Stomach (tissue), 4 donors: ENCODE data around the gene BMP5.

Experiments used
- CTCF ChIP-seq, 7 experiments: fragments of 450-650 bp in 4 of 7; fragments of 200-600 bp in 3 of 7; sonication (generic) in 3 of 7; IDR thresholded peaks; one replicate each; pipeline ENCODE4 v1.5.1; 2016 to 2019; ENCODE audit warnings: antibody characterized with exemption in 7 of 7, control low read depth in 2 of 7, mild to moderate bottlenecking in 1 of 7
- POLR2AphosphoS5 ChIP-seq, 3 donors: sonication (generic); formaldehyde crosslinking; IDR thresholded peaks; one replicate each; pipeline ENCODE4 v1.6.1; 2016; ENCODE audit warnings: antibody characterized with exemption in 3 of 3

- no peak for TF ChIP-seq CTCF (IDR thresholded peaks at IDR 0.05)
- TF ChIP-seq POLR2AphosphoS5 (IDR thresholded peaks at IDR 0.05): no peak
Measured at GRCh38 chr6:55811074-55811473, 64.3 kb downstream of the BMP5 start.
